Activated naive CD8-positive, alpha-beta T cell treated with anti-CD3 and anti-CD28 coated beads for 36 hours (primary cell): ENCODE data around the gene MBNL2. TPM values are rescaled to one million over a fixed set of nuclear protein-coding genes. Genes with fewer than 3 reads are reported as not detected.

Experiments
- DNase-seq: peaks from one replicate; pipeline ENCODE4 v3.0.0; 2021
- H3K27ac Mint-ChIP-seq: one replicate; pipeline ENCODE4 v1.8.0; 2022; ENCODE audit warnings: mild to moderate bottlenecking, moderate library complexity, mixed read lengths
- H3K27me3 Mint-ChIP-seq: one replicate; pipeline ENCODE4 v1.8.0; 2022; ENCODE audit warnings: mild to moderate bottlenecking, mixed read lengths
- H3K36me3 Mint-ChIP-seq: one replicate; pipeline ENCODE4 v1.8.0; 2021; ENCODE audit warnings: mild to moderate bottlenecking, mixed read lengths
- H3K4me1 Mint-ChIP-seq: one replicate; pipeline ENCODE4 v1.8.0; 2021; ENCODE audit warnings: mixed read lengths
- H3K4me3 Mint-ChIP-seq: one replicate; pipeline ENCODE4 v1.8.0; 2022; ENCODE audit warnings: mild to moderate bottlenecking, moderate library complexity, mixed read lengths
- H3K9me3 Mint-ChIP-seq: one replicate; pipeline ENCODE4 v1.8.0; 2022; ENCODE audit warnings: mixed read lengths
- total RNA-seq, 2 experiments: library from RNA; stranded (reverse); gene quantifications; one replicate each; pipeline ENCODE4 v1.2.3, GENCODE V29; 2021

Gene MBNL2
- total RNA-seq, 2 experiments from 2014 or later = 12.5 to 13.6 TPM

DNA sequence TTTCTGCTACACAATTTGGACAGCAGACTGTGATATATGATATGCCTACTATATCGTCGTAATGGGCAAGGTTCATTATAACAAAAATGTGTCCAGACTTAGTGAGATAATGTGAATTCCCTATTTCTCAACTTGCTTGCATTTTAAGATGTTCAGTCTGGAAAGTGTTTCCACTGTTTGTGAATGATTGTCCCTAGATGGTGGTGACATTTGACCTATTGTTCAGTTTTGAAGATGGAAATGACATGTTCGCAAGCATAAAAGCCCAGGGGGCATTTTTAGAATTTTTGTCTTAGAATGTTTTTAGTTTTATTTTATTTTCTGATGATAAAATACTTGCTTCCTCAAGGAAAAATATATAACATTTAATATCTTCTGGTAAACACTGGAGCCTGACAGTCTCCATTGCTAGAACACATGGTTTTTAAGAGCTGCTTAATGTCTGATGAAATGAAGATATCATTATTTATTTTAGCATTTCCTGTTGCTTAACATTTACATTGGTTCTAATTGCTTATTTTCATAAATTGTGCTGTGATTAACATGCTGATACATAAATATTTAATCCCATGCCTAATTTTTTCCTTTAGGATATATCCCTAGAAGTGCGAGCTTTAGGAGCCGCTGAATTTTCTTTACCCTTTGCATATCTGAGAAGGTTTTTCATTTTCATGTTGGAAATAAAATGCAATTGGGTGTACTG is 27.1 kb downstream of the MBNL2 start:
- Mint-ChIP-seq H3K36me3 (no peaks in the 10 kb centered on the region), H3K27ac (no peak overlapping the region), H3K4me1 (peaks cover 23% of the 10 kb centered on the region), H3K9me3 (peaks cover 1% of the 10 kb centered on the region), H3K27me3 (no peaks in the 10 kb centered on the region), H3K4me3 (no peak overlapping the region)
- no peak for DNase-seq

DNA sequence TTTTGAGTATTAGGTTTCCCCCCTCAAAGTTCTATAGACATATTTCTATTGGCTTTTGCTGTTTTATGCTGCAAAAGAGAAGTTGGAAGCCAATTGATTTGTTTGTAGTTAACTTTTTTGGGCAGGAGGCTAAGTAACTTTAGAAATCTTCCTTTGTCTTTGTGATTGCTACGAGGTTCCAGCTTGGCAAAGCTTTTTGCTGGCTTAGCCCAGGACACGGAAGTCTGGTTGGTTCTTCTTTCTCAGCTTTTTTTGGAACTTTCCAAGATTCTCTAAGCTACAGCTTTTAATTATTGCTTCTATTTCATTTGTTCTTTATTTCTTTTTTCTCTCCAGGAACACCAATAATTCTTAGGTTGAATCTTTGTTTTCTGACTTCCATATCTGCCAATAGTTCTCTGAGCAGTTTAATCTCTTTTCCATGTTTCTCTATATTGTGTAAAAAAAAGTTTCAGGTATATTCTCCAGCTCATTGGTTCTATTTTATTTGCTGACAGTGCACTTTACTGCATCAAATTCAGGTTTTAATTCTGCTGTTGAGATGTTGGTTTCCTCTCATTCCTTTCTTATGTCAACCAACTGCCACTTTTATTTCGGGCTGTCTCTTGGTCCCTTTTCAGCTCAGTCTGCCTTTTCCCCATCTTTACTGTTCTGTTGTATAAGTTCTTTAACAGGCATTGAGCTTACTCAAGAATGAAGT is 27.8 kb downstream of the MBNL2 start:
- DNase-seq = no peak
- no peaks in the 10 kb centered on the region for H3K27me3 Mint-ChIP-seq
- H3K36me3 Mint-ChIP-seq = peaks cover 3% of the 10 kb centered on the region
- peaks cover 27% of the 10 kb centered on the region for H3K4me1 Mint-ChIP-seq
- no peak overlapping the region for H3K27ac Mint-ChIP-seq
- H3K9me3 Mint-ChIP-seq = peaks cover 1% of the 10 kb centered on the region
- no peak overlapping the region for H3K4me3 Mint-ChIP-seq

DNA sequence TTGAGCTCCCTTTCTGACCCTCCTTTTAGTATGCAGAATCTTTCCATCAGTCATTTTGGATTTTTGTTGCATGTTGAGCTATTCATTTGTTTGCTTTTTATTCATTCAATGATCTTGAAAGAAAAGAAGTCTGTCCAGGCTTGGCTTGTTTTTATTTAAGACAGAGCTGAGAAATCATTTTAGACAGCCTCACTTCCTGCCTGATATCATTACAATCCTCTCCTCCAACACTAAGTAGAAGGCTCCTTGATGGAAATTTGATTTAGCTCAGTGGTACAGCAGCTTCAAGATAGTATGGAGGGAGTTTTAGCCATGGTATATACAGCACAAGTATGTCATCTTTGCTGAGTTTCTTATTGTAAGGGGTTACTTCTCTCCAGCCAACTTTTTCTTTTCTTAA is 28.4 kb downstream of the MBNL2 start:
- DNase-seq = no peak
- Mint-ChIP-seq H3K27me3 (no peaks in the 10 kb centered on the region), H3K4me3 (no peak overlapping the region), H3K9me3 (peaks cover 1% of the 10 kb centered on the region), H3K27ac (no peak overlapping the region), H3K4me1 (peaks cover 30% of the 10 kb centered on the region), H3K36me3 (peaks cover 7% of the 10 kb centered on the region)

DNA sequence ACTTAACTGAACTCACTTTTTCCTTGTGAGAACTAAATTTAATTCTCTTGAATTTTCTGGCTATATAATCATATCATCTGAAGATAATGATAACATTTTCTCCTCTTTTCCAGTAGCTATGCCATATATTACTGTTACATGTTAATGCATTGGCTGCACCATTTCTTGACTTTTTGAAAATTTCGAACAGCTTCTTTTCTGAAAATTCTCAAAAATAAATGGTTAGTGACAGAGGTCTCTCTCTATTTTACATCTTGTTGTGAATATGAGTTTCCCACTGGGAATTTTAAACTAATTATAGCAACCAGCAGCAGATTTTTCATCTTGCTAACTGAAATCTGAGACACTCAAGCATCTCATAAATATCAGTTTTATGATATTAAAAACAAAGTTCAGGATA is 30.6 kb downstream of the MBNL2 start:
- H3K4me3 Mint-ChIP-seq = no peak overlapping the region
- no peaks in the 10 kb centered on the region for H3K27me3 Mint-ChIP-seq
- H3K36me3 Mint-ChIP-seq = peaks cover 22% of the 10 kb centered on the region
- H3K4me1 Mint-ChIP-seq = peaks cover 44% of the 10 kb centered on the region
- H3K27ac Mint-ChIP-seq = no peak overlapping the region
- H3K9me3 Mint-ChIP-seq = peaks cover 4% of the 10 kb centered on the region
- no peak for DNase-seq

DNA sequence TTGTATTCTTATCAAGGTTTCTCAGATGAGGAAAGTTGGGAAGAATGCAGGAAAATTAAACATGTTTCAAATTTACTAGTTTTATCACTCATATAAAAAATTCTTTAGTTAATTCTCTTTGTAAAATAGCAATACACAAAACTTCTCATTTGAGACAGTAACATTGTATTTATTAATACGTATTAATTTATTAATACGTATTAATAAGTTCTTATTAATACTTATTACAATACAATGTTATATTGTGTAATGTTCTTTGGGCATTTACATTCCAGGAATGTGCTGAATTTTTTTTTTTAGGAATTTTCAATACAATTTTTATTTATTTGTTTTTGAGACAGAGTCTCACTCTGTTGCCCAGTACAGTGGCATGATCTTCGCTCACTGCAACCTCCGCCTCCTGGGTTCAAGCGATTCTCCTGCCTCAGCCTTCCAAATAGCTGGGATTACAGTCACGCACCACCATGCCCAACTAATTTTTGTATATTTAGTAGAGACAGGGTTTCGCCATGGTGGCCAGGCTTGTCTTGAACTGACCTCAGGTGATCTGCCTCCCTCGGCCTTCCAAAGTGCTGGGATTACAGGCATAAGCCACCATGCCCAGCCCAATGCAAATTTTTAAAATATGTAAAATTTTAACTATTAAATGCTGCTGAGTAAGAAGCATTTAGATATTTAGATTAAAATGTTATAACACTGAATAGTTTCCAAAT is 31.6 kb downstream of the MBNL2 start:
- peaks cover 25% of the 10 kb centered on the region for H3K36me3 Mint-ChIP-seq
- peaks cover 52% of the 10 kb centered on the region for H3K4me1 Mint-ChIP-seq
- no peaks in the 10 kb centered on the region for H3K27me3 Mint-ChIP-seq
- peaks cover 4% of the 10 kb centered on the region for H3K9me3 Mint-ChIP-seq
- H3K27ac Mint-ChIP-seq = no peak overlapping the region
- H3K4me3 Mint-ChIP-seq = no peak overlapping the region
- DNase-seq = no peak

DNA sequence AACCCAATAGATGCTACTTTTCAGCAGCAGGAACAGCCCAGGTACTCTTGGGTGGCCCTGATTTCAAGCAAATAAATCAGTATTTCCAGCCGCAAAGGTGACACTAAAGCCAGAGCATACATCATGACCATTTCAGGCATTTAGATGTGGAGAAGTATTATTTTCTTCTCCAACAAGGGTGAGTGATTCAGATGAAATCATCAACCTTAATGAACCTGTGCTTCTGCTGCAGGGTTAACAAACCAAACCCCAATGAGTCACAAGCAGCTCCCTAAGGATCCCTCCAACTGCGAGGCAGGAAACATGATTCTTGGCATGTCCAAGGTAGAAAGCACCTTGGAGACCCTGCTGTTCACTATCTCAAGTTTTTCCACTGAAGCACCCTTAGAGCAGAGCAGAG is 32.7 kb downstream of the MBNL2 start:
- Mint-ChIP-seq H3K9me3 (peaks cover 4% of the 10 kb centered on the region), H3K27me3 (no peaks in the 10 kb centered on the region), H3K27ac (no peak overlapping the region), H3K4me3 (no peak overlapping the region), H3K4me1 (peaks cover 57% of the 10 kb centered on the region), H3K36me3 (peaks cover 32% of the 10 kb centered on the region)
- no peak for DNase-seq

DNA sequence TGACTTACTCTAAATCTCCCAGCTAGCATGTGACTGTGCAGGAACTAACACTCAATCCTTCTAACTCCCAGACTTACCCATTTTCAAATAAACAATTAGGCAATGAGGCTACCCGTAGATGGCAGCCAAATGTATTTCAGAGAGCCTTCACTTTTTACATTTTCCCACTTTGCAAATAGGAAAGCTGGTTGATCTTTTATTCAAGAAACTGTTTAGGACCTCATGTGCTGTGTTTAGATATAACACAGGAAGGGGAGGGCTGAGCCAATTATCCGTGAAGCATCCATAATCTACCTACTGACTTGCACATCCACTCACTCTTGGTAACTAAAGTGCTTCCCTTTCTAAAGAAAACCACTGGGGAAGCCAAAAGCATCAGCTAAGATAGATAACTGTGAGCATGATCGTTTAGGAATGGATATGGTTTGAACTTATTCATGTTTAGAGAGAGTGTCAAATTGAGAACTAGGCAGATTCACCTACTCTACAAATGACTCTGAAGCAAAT is 33.4 kb downstream of the MBNL2 start:
- no peak overlapping the region for H3K4me3 Mint-ChIP-seq
- peaks cover 57% of the 10 kb centered on the region for H3K4me1 Mint-ChIP-seq
- H3K36me3 Mint-ChIP-seq = peaks cover 37% of the 10 kb centered on the region

DNA sequence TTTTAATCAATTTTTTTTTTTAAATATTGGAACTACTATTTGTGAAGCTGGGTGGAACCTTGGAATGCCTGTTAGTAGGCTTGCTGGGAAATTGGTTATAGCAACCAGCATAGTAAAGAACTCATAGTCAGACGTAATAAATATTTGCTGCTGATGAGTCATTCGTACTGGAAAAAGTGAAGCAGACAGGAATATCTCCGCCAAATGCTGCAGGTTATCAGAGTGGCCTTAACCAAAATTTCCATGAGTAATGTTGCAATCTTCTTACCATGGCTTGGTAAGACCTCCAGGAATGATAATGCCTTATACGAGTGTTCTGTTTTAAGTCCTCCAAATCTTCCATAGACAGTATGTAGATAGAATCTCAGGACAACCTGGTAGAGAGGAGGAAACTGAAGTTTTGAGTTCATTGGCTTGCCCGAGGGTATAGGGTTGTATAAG is 34.2 kb downstream of the MBNL2 start:
- no peak for DNase-seq
- Mint-ChIP-seq H3K4me3 (no peak overlapping the region), H3K9me3 (peaks cover 4% of the 10 kb centered on the region), H3K27me3 (no peaks in the 10 kb centered on the region), H3K4me1 (peaks cover 60% of the 10 kb centered on the region), H3K27ac (peak overlapping the region; percentile 74), H3K36me3 (peaks cover 44% of the 10 kb centered on the region)

More for the DNA sequence above, 33.4 kb downstream of the MBNL2 start:
- Mint-ChIP-seq H3K9me3 (peaks cover 4% of the 10 kb centered on the region), H3K27me3 (no peaks in the 10 kb centered on the region), H3K27ac (peak overlapping the region; percentile 61)
- no peak for DNase-seq

DNA sequence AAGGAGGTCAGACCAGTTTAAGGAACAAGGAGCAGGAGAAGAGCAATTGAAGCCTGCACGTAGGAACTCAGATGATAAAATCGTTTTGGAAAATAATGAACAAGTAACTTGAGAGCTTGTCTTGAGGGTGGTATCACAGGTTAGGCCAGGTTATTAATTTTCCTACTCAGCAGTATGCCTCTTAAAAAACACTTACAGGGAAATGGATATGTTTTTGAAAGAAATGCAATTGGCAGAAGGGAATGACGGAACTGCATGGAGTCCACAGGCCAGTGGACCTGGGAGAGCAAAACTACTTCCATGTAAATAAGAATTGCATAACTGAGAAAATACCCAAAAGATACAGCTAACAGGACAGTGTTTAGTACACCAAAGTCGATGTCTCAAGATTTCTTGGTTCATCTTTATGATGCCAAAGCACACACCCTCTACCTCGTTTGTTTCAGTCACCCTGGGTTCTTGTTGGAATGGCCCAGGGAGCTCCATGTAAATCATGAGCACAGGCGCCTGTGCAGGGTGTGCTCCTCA is 35.2 kb downstream of the MBNL2 start:
- peaks cover 69% of the 10 kb centered on the region for H3K4me1 Mint-ChIP-seq
- H3K27ac Mint-ChIP-seq = peak overlapping the region; percentile 81
- H3K9me3 Mint-ChIP-seq = peaks cover 4% of the 10 kb centered on the region
- peak overlapping the region; percentile 2 for H3K4me3 Mint-ChIP-seq
- H3K36me3 Mint-ChIP-seq = peaks cover 44% of the 10 kb centered on the region
- no peak for DNase-seq
- no peaks in the 10 kb centered on the region for H3K27me3 Mint-ChIP-seq

DNA sequence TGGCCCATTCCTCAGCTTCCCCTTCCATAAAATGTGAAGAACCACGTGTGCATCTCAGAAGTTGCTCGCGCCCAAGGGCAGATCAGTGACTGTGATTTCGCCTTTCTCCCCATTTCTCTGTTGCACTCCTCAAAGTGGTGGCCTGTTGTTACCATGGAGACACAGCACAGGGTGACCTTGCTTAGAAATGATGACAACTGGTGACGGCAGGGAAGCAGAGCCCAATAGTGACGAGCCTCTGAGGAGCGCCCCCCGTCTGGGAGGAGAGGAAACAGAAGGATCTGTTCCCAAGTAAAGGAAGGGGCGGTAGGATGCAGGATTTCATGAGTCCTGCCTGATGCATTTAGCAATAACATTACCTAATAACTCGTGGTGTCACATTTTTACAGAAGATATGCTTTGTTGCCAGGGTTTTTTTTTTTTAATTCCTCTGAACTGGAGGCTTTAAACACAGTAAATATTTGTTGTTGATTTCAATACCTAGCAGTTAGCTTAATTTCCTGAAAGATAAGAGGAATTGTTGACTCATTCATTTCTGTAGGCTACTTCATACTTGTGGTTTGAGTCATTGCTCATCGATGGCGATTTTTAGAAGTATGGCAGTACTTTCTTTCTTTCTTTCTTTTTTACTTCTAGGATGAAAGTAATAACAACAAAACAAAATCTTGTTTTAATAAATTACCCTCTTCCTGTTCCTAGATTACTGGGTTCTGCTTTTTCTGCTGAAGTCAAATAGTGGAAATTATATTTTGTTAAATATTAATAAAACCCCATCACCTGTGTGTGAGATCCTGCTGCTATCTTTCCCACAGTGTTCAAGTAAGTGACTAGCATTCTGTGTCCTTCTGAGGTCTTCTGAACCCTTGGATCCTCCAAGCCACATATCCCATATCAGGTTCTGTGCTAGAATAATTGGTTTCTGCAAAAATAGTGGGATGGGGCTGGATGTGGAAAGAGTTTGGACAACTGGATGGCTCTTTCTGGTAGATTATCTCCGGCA is 36.0 kb downstream of the MBNL2 start:
- Mint-ChIP-seq H3K27ac (peak overlapping the region; percentile 81), H3K4me1 (peaks cover 74% of the 10 kb centered on the region), H3K9me3 (peaks cover 4% of the 10 kb centered on the region), H3K27me3 (no peaks in the 10 kb centered on the region), H3K36me3 (peaks cover 46% of the 10 kb centered on the region), H3K4me3 (no peak overlapping the region)
- DNase-seq = no peak

DNA sequence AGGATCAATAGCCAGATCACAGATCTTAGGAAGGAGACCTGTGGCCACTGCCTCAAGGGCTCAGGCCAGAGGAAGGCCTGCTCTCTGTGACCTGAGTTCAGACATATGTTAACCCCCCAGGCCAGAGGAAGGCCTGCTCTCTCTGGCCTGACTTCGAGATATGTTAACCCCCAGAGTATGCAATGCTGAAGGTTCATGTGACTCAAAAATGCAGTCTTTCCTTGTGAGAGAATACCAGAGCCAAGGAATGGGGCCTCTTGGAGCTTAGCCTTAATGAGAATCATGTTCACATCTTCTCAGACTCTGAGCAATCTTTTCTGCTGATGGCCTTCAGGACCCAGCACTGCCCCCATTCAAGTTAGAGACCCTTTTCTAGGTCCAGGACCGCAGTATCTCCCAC is 36.7 kb downstream of the MBNL2 start:
- Mint-ChIP-seq H3K4me1 (peaks cover 76% of the 10 kb centered on the region), H3K4me3 (no peak overlapping the region), H3K9me3 (peaks cover 4% of the 10 kb centered on the region), H3K27me3 (no peaks in the 10 kb centered on the region), H3K27ac (peak overlapping the region; percentile 81), H3K36me3 (peaks cover 49% of the 10 kb centered on the region)
- no peak for DNase-seq

DNA sequence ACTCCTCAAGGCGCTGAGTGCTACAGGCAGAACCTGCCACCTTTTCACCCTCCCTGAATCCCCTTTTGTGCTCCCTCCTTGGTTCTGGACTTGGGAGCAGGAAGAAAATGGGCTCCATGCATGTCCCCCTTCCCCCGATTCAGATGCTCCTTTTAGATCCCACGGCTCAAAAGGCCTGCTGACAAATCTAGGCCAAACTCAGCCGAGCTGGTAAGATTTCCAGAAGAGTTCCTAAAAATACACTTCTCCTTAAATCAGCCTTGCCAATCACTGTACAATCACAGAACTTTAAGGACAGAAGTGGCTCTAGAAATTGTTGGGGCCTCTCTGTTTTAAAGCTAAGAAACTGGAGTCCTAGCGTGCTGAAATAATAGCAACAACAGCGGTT is 37.3 kb downstream of the MBNL2 start:
- no peaks in the 10 kb centered on the region for H3K27me3 Mint-ChIP-seq
- H3K9me3 Mint-ChIP-seq = peaks cover 4% of the 10 kb centered on the region
- DNase-seq = no peak
- peaks cover 49% of the 10 kb centered on the region for H3K36me3 Mint-ChIP-seq
- H3K27ac Mint-ChIP-seq = peak overlapping the region; percentile 71
- no peak overlapping the region for H3K4me3 Mint-ChIP-seq
- peaks cover 76% of the 10 kb centered on the region for H3K4me1 Mint-ChIP-seq

DNA sequence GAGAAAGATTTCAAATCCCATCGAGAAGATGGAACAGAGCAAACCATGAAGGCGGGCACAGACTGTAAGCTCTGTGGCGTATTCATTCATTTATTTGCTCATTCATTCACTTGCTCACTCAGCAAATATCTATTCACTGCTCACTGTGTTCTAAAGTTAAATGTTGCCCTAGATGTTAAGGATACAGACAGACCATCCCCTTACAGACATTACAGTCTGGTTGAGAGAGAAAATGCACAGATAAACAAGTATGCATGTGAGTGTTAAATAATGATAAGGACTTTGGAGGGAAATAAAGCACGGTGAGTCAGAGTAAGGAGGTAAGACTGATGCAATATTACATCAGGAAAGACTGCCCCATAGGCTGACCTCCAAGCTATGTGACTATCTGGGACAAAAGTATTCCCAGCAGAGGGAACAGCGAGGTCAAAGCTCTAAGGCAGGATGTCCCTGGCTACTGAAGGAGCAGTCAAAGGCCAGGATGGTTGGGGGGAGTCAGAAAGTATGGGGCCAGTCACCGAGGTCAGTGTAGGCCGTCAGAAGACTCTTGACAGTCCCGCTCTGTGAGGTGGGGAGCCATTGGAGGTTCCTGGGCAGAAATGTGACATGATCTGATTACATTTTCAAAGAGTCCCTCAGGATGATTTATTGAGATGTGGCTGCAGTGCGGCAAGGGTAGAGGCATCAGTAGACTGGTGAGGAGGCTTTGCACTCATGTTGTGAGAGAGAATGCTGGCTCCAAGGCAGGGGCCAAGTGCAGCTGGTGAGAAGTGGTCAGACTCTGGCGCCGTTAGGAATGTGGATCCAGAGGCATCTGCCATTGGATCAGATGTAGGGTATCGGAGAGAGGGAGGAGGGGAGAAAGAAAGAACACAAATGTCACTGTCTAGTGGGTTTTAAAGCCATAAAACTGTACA is 37.9 kb downstream of the MBNL2 start:
- no peaks in the 10 kb centered on the region for H3K27me3 Mint-ChIP-seq
- peak overlapping the region; percentile 71 for H3K27ac Mint-ChIP-seq
- no peak overlapping the region for H3K4me3 Mint-ChIP-seq
- peaks cover 48% of the 10 kb centered on the region for H3K36me3 Mint-ChIP-seq
- H3K9me3 Mint-ChIP-seq = peaks cover 4% of the 10 kb centered on the region
- no peak for DNase-seq
- H3K4me1 Mint-ChIP-seq = peaks cover 79% of the 10 kb centered on the region
